ENCODE results near the gene SPATA31E1.
A peak's percentile ranks its signal among the peaks of the same experiment; 100 is the strongest.

Gene SPATA31E1

DNA sequence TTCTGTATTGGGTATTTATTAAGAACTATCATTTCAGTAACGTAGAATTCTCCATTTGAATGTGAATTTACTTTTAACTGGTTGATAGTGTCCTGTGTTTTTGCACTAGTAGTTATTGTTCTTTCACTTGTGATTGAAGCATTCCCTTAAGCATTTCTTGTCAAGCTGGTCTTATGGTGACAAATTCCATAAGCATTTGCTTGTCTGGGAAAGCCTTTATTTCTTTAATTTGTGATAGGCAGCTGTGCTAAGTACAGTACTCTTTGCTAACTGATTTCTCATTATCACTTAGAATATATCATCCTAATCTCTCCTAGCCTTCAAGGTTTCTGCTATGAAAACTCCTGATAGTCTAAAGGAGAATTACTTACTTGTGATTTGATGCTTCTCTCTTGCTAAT lies 21.3 kb upstream of the SPATA31E1 start:
- no peak overlapping the region for H3K27ac ChIP-seq
- TF ChIP-seq, protein P1, sequence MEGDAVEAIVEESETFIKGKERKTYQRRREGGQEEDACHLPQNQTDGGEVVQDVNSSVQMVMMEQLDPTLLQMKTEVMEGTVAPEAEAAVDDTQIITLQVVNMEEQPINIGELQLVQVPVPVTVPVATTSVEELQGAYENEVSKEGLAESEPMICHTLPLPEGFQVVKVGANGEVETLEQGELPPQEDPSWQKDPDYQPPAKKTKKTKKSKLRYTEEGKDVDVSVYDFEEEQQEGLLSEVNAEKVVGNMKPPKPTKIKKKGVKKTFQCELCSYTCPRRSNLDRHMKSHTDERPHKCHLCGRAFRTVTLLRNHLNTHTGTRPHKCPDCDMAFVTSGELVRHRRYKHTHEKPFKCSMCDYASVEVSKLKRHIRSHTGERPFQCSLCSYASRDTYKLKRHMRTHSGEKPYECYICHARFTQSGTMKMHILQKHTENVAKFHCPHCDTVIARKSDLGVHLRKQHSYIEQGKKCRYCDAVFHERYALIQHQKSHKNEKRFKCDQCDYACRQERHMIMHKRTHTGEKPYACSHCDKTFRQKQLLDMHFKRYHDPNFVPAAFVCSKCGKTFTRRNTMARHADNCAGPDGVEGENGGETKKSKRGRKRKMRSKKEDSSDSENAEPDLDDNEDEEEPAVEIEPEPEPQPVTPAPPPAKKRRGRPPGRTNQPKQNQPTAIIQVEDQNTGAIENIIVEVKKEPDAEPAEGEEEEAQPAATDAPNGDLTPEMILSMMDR (conservative IDR thresholded peaks at IDR 0.05; ENCODE audit: low read depth): no peak
- ChIA-PET POLR2A (ENCODE audit: low non-redundant PET) (no interaction called here), CTCF (interaction anchor here (0.9 kb wide), 1 partner anchor 49 kb away, joined by 3 read pairs; no protein-coding TSS in a partner anchor)
- DNase-seq (ENCODE audit: low spot score): no peak

GRCh38 chr9:87862536-87863268 lies 20.0 kb upstream of the SPATA31E1 start:
- DNase-seq (ENCODE audit: low spot score): peak; percentile 77
- CTCF ChIA-PET: interaction anchor here (0.5 to 0.6 kb wide), 2 partner anchors 128 to 1456 kb away, joined by 3 to 5 read pairs; no protein-coding TSS in a partner anchor
- POLR2A ChIA-PET (ENCODE audit: low non-redundant PET): interaction anchor here (0.7 kb wide), 2 partner anchors 11 to 24 kb away, joined by 3 to 5 read pairs; no protein-coding TSS in a partner anchor
- TF ChIP-seq, protein P1 (conservative IDR thresholded peaks at IDR 0.05; ENCODE audit: low read depth): no peak
- no peak overlapping the region for H3K27ac ChIP-seq

DNA sequence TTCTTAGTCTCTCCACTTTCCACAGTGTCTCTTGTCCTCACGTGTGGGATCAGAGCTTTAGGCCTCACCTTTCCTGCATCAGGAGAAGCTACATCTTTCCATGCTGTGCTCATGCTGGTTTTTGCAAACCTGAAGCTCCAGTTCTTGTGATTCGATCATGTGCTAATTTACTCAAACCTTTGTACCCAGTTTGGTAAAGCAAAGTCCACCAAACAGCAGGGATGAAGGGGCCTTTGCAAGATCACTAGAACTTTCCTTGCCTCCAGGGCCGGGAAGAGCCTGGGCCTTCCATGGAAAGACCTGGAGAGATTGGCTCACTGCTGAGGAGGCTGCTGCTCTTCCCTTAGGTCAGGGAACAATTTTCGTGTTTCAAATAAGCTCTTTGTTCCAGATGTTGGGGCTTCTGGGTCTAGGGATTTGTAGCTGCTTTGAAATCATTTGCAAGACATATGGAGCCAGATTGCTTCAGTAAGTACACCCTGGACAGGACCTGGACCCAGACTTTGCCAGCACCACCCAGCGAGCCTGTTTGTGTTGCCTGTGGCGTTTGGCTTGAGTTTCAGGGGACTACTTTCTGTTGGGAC lies 18.7 kb upstream of the SPATA31E1 start:
- DNase-seq (ENCODE audit: low spot score): no peak
- CTCF ChIA-PET: no interaction called here

GRCh38 chr9:87864915-87865314 lies 17.8 kb upstream of the SPATA31E1 start:
- POLR2A ChIA-PET (ENCODE audit: low non-redundant PET): no interaction called here
- TF ChIP-seq, protein P1 (conservative IDR thresholded peaks at IDR 0.05; ENCODE audit: low read depth): no peak
- no peak for DNase-seq (ENCODE audit: low spot score)
- H3K27ac ChIP-seq: no peak overlapping the region
- CTCF ChIA-PET: interaction anchor here (0.6 kb wide), 1 partner anchor 1096 kb away, joined by 3 read pairs; no protein-coding TSS in a partner anchor

More for the DNA sequence above, 18.7 kb upstream of the SPATA31E1 start:
- TF ChIP-seq, protein P1 (conservative IDR thresholded peaks at IDR 0.05; ENCODE audit: low read depth): no peak
- POLR2A ChIA-PET (ENCODE audit: low non-redundant PET): no interaction called here
- H3K27ac ChIP-seq: no peak overlapping the region

GRCh38 chr9:87865626-87866025 lies 17.1 kb upstream of the SPATA31E1 start:
- CTCF ChIA-PET: interaction anchor here (0.6 kb wide), 1 partner anchor 1096 kb away, joined by 3 read pairs; no protein-coding TSS in a partner anchor
- no peak for DNase-seq (ENCODE audit: low spot score)
- POLR2A ChIA-PET (ENCODE audit: low non-redundant PET): no interaction called here
- TF ChIP-seq, protein P1 (conservative IDR thresholded peaks at IDR 0.05; ENCODE audit: low read depth): no peak
- H3K27ac ChIP-seq: no peak overlapping the region

- ChIA-PET POLR2A (ENCODE audit: low non-redundant PET) (no interaction called here), CTCF (no interaction called here)
- H3K27ac ChIP-seq: no peak overlapping the region
- DNase-seq (ENCODE audit: low spot score): no peak
- TF ChIP-seq, protein P1 (conservative IDR thresholded peaks at IDR 0.05; ENCODE audit: low read depth): no peak
Observed at GRCh38 chr9:87867391-87867790, 15.3 kb upstream of the SPATA31E1 start.

All from RWPE1 (cell line).